Nephron (organoid): Measurements from ENCODE around the gene C1QTNF5.

Experiments
- H3K27ac Mint-ChIP-seq, 3 experiments: 2 replicates each; pipeline ENCODE4 v1.8.0; 2020; ENCODE audit warnings: mixed read lengths in 3 of 3, mild to moderate bottlenecking in 2 of 3, moderate library complexity in 1 of 3
- H3K27me3 Mint-ChIP-seq: 2 replicates; pipeline ENCODE4 v1.8.0; 2021; ENCODE audit warnings: low read depth, mild to moderate bottlenecking, moderate library complexity, mixed read lengths
- H3K36me3 Mint-ChIP-seq: 2 replicates; pipeline ENCODE4 v1.8.0; 2020; ENCODE audit warnings: low read depth, mixed read lengths
- H3K4me1 Mint-ChIP-seq: 2 replicates; pipeline ENCODE4 v1.8.0; 2020; ENCODE audit warnings: mixed read lengths
- H3K4me3 Mint-ChIP-seq, 3 experiments: 2 replicates each; pipeline ENCODE4 v1.8.0; 2020; ENCODE audit warnings: mild to moderate bottlenecking in 3 of 3, mixed read lengths in 3 of 3, moderate library complexity in 2 of 3
- H3K9me3 Mint-ChIP-seq: 2 replicates; pipeline ENCODE4 v1.8.0; 2020; ENCODE audit warnings: mixed read lengths
- CTCF ChIP-seq, 3 experiments: fragments of 200-600 bp; sonication (generic); IDR thresholded peaks; one replicate each; pipeline ENCODE4 v1.5.0; 2021; ENCODE audit warnings: antibody characterized with exemption in 3 of 3; ENCODE audit not compliant: unreplicated experiment in 3 of 3

Gene C1QTNF5

GRCh38 chr11:119317592-119318239 is 23.0 kb downstream of the C1QTNF5 start:
- TF ChIP-seq CTCF (IDR thresholded peaks at IDR 0.05; ENCODE audit: unreplicated experiment in 3 of 3): no peak

GRCh38 chr11:119316729-119317591 is 23.7 kb downstream of the C1QTNF5 start, which contains the start of gene MCAM:
Gene MCAM, minus strand, starts transcription at chr11:119317130. Its CDS starts 29 bp downstream, at chr11:119317101.
- H3K4me3 Mint-ChIP-seq: peak within 1 kb of the TSS; percentile 76 to 79 (median 77)
- H3K27ac Mint-ChIP-seq: peak within 1 kb of the TSS; percentile 30 to 92 (median 60)
- peaks cover 19% of the 10 kb centered on the region for H3K4me1 Mint-ChIP-seq
- TF ChIP-seq CTCF (IDR thresholded peaks at IDR 0.05; ENCODE audit: unreplicated experiment in 3 of 3): no peak
- H3K9me3 Mint-ChIP-seq: no peaks in the 10 kb centered on the region
- H3K36me3 Mint-ChIP-seq: no peaks in the 10 kb centered on the region
- peaks cover 6% of the 10 kb centered on the region for H3K27me3 Mint-ChIP-seq

More at GRCh38 chr11:119317592-119318239, 23.0 kb downstream of the C1QTNF5 start:
- Mint-ChIP-seq H3K27ac (peak overlapping the region; percentile 30 to 92 (median 60)), H3K27me3 (peaks cover 6% of the 10 kb centered on the region), H3K4me3 (peak overlapping the region; percentile 42 to 70 (median 67)), H3K9me3 (no peaks in the 10 kb centered on the region), H3K4me1 (peaks cover 24% of the 10 kb centered on the region), H3K36me3 (no peaks in the 10 kb centered on the region)

DNA sequence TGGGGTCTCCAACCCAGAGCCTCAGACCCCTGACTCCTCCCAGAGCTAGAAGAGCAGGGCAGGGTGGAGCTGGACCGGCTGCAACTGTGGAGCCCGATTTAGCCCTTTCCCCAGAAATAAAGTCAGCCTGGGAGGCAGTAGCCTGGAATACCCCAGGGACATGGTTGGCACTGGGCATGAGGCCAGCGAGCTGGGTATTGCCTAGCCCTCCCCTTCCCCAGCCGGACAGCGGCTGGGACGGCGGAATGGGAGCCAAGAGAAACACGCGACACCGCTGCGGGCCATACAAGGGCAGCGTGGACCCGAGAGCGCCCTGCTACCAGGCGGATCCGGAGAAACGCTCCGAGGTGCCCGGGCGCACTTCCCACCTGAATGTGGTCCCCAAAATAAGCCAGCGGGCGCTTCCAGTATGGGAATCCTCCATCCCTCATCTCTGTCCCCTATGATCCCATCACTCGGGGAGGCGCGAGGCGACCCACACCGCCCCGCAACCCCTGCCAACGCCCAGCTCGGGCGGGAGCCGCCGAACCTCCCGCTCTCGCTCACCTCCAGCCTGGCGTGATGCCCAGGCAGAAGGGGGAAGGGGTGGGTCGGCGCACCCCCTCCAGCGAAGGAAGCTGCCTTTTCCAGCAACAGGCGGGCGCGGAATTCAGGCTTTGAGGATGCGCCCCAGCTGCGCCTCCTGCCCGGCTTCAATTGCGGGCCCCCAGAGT is 24.5 kb downstream of the C1QTNF5 start:
- H3K27me3 Mint-ChIP-seq: peaks cover 6% of the 10 kb centered on the region
- H3K9me3 Mint-ChIP-seq: no peaks in the 10 kb centered on the region
- no peak for TF ChIP-seq CTCF (IDR thresholded peaks at IDR 0.05; ENCODE audit: unreplicated experiment in 3 of 3)
- H3K4me1 Mint-ChIP-seq: peaks cover 19% of the 10 kb centered on the region
- H3K4me3 Mint-ChIP-seq: peak overlapping the region; percentile 76 to 79 (median 77)
- H3K27ac Mint-ChIP-seq: no peak overlapping the region
- no peaks in the 10 kb centered on the region for H3K36me3 Mint-ChIP-seq

GRCh38 chr11:119315131-119316015 is 25.3 kb downstream of the C1QTNF5 start:
- Mint-ChIP-seq H3K4me3 (peak overlapping the region; percentile 76 to 79 (median 77)), H3K27ac (peak overlapping the region in 1 of 3 experiments; percentile 26), H3K4me1 (peaks cover 19% of the 10 kb centered on the region), H3K27me3 (peaks cover 6% of the 10 kb centered on the region), H3K9me3 (no peaks in the 10 kb centered on the region), H3K36me3 (no peaks in the 10 kb centered on the region)
- TF ChIP-seq CTCF (IDR thresholded peaks at IDR 0.05; ENCODE audit: unreplicated experiment in 3 of 3): no peak

GRCh38 chr11:119314726-119315125 is 26.0 kb downstream of the C1QTNF5 start:
- TF ChIP-seq CTCF (IDR thresholded peaks at IDR 0.05; ENCODE audit: unreplicated experiment in 3 of 3): no peak
- Mint-ChIP-seq H3K36me3 (peaks cover 2% of the 10 kb centered on the region), H3K27me3 (peaks cover 3% of the 10 kb centered on the region), H3K27ac (no peak overlapping the region), H3K4me1 (peaks cover 16% of the 10 kb centered on the region), H3K4me3 (peak overlapping the region; percentile 43 to 79 (median 76)), H3K9me3 (no peaks in the 10 kb centered on the region)
